ENCODE results near the gene TCAF1. TPM values are rescaled to one million over a fixed set of nuclear protein-coding genes. Genes with fewer than 3 reads are reported as not detected.
"Not testable (repeated sequence)": the region's sequence is repeated elsewhere in the genome, so short reads cannot be mapped to it uniquely, and the experiment has no call there.

Gene TCAF1
- total RNA-seq, 1 donor from 2014 or later: 160 TPM

- not testable (repeated sequence) for DNase-seq (ENCODE audit: low spot score in 2 of 2); FAIRE-seq
These were observed 85.4 kb downstream of the TCAF1 start for GRCh38 chr7:143816471-143817133.

GRCh38 chr7:143810639-143811038 lies 91.3 kb downstream of the TCAF1 start:
- not testable (repeated sequence) for DNase-seq (ENCODE audit: low spot score in 2 of 2); FAIRE-seq

- DNase-seq (ENCODE audit: low spot score in 2 of 2); FAIRE-seq: not testable (repeated sequence)
These were observed 95.3 kb downstream of the TCAF1 start for GRCh38 chr7:143806664-143807071.

Other genes with a start within 250 kb of the TCAF1 start
- under 0.01 TPM for gene CTAGE6, start 144.5 kb downstream of the TCAF1 start, total RNA-seq
- not detected for gene OR2F2, start 33.1 kb upstream of the TCAF1 start, total RNA-seq
- not detected for gene OR2F1, start 52.7 kb upstream of the TCAF1 start, total RNA-seq
- gene OR6B1, start 98.1 kb upstream of the TCAF1 start, total RNA-seq: not detected
- not detected for gene OR2A5, start 146.8 kb upstream of the TCAF1 start, total RNA-seq
- not detected for gene OR2A25, start 167.6 kb upstream of the TCAF1 start, total RNA-seq
- gene OR2A12, start 184.1 kb upstream of the TCAF1 start, total RNA-seq: not detected
- gene OR2A2, start 207.4 kb upstream of the TCAF1 start, total RNA-seq: not detected
- gene OR2A14, start 221.0 kb upstream of the TCAF1 start, total RNA-seq: not detected